DND-41 (cell line): Measurements from ENCODE around the gene PHACTR1.

ENCODE experiments used
- CTCF ChIP-seq: IDR thresholded peaks from 2 replicates; pipeline ENCODE4 v1.5.1; 2012; ENCODE audit warnings: borderline replicate concordance, low read length, moderate library complexity, mild to moderate bottlenecking; ENCODE audit not compliant: poor library complexity, severe bottlenecking; ENCODE audit errors: extremely low read depth
- EZH2 ChIP-seq: IDR thresholded peaks from 3 replicates; pipeline ENCODE4 v1.6.1; 2012; ENCODE audit warnings: borderline replicate concordance, low read depth, mild to moderate bottlenecking, moderate library complexity, low read length, inconsistent platforms; ENCODE audit not compliant: severe bottlenecking

GRCh38 chr6:13281686-13282085 lies 565.1 kb downstream of the PHACTR1 start:
- no peak for TF ChIP-seq CTCF
- TF ChIP-seq EZH2, result no peak
